Nephron progenitor cell (in vitro differentiated cells): Measurements from ENCODE around the gene DNAJB5.

ENCODE experiments used
- DNase-seq: peaks from one replicate; pipeline ENCODE4 v3.0.0; 2021
- H3K27ac Mint-ChIP-seq: 2 replicates; pipeline ENCODE4 v1.8.0; 2021; ENCODE audit warnings: mild to moderate bottlenecking, moderate library complexity, mixed read lengths
- H3K27me3 Mint-ChIP-seq: 2 replicates; pipeline ENCODE4 v1.8.0; 2021; ENCODE audit warnings: mild to moderate bottlenecking, low read depth, mixed read lengths; ENCODE audit not compliant: poor library complexity
- H3K36me3 Mint-ChIP-seq: 2 replicates; pipeline ENCODE4 v1.8.0; 2021; ENCODE audit warnings: low read depth, mixed read lengths
- H3K4me1 Mint-ChIP-seq: 2 replicates; pipeline ENCODE4 v1.8.0; 2021; ENCODE audit warnings: mixed read lengths
- H3K4me3 Mint-ChIP-seq: 2 replicates; pipeline ENCODE4 v1.8.0; 2021; ENCODE audit warnings: mild to moderate bottlenecking, moderate library complexity, mixed read lengths
- H3K9me3 Mint-ChIP-seq: 2 replicates; pipeline ENCODE4 v1.8.0; 2021; ENCODE audit warnings: mild to moderate bottlenecking, moderate library complexity, mixed read lengths
- TF ChIP-seq, protein P1 (sequence below): fragments of 200-600 bp; sonication (generic); IDR thresholded peaks from 2 replicates; pipeline ENCODE4 v1.5.0; 2021; ENCODE audit warnings: antibody characterized with exemption

Gene DNAJB5

DNA sequence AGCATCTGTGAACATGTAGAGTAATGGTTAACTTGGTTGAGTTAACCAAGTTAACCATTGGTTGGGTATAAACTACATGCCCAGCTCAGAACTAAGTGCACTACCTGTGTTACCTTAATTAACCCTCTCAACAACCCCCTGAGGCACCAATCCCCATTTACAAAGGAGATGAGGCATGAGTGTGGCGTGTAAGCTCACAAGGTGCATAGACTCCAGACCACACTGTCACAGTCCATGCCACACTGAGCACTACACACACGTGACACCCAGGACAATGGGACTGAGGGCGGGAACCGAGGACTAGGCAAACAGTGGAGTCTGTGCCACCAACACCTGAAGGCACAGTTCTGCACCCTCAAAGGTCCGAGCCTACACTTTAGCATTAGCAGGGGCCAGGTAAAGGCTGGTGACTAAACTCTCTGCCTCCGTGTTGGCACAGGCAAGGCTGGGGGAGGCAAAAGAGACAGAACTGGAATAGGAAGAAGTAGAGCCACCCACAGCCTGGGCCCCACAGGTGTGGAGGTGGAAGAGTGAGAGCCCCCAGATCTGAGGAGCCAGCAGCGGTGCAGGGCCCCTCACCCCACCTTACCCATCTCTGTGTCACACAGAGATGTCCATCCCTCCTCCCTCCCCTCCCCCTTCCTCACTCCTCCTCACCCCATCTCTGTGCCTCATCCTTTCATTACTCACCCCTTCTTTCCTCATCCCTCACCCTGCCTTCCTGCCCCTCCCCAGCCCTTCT, 2.2 kb upstream of the DNAJB5 start:
- Mint-ChIP-seq H3K9me3 (no peaks in the 10 kb centered on the region), H3K27ac (no peak overlapping the region), H3K27me3 (peaks cover 6% of the 10 kb centered on the region), H3K4me3 (peak overlapping the region; percentile 23), H3K36me3 (no peaks in the 10 kb centered on the region), H3K4me1 (peaks cover 61% of the 10 kb centered on the region)
- no peak for DNase-seq
- TF ChIP-seq, protein P1, sequence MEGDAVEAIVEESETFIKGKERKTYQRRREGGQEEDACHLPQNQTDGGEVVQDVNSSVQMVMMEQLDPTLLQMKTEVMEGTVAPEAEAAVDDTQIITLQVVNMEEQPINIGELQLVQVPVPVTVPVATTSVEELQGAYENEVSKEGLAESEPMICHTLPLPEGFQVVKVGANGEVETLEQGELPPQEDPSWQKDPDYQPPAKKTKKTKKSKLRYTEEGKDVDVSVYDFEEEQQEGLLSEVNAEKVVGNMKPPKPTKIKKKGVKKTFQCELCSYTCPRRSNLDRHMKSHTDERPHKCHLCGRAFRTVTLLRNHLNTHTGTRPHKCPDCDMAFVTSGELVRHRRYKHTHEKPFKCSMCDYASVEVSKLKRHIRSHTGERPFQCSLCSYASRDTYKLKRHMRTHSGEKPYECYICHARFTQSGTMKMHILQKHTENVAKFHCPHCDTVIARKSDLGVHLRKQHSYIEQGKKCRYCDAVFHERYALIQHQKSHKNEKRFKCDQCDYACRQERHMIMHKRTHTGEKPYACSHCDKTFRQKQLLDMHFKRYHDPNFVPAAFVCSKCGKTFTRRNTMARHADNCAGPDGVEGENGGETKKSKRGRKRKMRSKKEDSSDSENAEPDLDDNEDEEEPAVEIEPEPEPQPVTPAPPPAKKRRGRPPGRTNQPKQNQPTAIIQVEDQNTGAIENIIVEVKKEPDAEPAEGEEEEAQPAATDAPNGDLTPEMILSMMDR, result no peak

DNA sequence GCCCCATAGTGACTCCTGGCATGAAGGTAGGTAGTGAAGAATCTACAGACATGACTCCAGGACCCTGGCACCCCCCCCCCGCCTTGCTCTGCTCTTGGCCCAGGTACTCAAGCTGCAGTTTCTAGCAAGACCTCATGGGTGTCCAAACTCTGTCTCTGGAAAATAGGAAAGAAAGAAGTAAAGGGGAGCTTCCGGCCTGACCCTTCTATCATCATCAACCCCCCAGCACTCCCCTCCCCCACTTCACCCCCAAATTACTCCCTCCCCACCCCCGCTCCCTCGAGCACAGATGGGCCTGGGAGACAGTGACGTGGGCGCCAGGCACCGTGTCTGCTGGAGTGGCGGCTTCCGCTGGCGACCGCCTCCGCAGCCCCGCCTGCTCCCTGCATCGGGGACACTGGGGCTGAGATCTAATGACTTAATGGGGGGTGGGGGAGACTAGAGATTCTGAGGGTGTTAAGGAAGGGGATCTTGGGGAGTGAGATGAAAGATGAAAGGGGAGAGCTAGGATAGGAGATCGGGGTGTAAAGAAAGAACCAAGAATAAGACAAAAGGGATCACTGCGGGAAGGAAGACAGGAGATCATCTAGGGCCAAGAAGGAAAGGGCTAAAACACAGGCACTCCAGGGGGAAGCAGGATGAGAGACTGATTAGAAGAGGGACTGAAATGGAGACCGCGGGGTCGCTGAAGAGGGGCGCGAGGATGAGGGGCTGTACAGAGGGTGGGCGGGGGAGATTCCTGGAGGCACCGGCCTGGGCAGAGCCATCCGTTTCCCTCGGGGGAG, 1.1 kb upstream of the DNAJB5 start:
- Mint-ChIP-seq H3K27me3 (no peaks in the 10 kb centered on the region), H3K4me3 (peak overlapping the region; percentile 86), H3K4me1 (peaks cover 72% of the 10 kb centered on the region), H3K9me3 (no peaks in the 10 kb centered on the region), H3K27ac (peak overlapping the region; percentile 90), H3K36me3 (no peaks in the 10 kb centered on the region)
- peak; percentile 36 for DNase-seq
- TF ChIP-seq, protein P1, result no peak

DNA sequence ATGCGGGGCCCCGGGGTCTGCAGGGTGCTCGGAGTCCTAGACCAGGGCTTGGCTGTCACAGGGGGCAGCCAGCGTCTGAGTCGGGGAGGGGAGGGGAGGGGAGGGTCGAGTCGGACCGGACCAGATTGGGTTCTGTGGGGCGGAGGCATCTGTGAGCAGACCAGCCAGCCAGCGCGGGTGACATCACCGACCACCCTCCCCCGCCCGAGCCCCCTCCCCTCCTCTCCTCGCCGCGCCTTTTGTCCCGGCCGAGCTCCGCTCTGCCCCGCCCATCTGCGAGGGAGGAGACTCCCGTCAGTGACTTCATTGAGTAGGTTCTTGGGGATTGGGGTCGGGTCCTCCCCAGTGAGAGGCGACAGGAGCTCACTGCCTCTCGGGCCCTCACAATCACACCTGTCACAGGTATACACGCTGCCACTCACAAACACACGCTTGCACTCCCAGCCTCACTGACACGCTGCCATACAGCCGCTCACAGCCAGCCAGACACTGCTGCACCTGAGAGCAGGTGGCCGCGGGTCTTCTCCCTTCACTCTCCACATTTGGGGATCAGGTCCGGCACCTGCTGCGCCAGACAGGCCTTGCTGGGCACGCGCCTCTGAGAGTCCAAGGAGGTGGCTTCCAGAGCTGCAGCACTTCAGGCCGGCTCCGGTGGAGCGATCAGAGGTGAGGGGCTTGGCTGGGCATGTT, 546 bp downstream of the DNAJB5 start:
- DNase-seq, result peak; percentile 78
- Mint-ChIP-seq H3K4me3 (peak overlapping the region; percentile 86), H3K9me3 (no peaks in the 10 kb centered on the region), H3K4me1 (peaks cover 89% of the 10 kb centered on the region), H3K27ac (peak overlapping the region; percentile 95), H3K27me3 (peaks cover 2% of the 10 kb centered on the region), H3K36me3 (no peaks in the 10 kb centered on the region)
- TF ChIP-seq, protein P1, result no peak

DNA sequence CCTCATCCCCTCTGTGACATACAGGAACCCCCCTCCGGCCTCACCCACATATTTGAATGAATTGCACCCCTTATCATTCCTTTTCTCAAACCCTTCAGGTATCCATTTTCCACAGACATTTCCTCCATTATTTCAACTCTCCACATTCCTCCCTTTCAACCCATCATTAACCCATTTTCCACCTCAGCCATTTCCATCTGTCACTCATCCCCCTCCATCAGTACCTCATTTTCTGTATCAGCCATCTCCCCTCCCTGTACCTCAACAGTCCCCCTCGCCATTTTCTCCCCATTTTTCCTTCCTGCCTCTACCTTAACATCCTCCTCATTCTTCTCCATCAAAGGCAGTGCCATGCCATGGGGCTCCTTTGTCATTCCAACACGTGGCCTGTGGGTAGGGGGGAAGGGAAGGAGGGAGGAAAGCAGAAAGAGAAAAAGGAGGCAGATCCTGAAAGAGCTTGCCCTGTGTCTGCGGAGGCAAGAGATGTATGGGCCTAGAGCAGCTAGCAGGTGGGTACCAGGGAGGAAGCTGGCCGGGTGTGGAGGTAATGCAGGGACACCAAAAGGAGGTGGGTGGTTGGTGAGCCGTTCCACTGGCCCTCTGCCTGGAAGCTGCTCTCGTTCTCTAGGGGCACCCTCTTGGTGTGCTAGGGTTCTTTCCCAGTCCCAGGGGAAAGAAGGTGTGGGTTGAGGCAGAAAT, 1.5 kb downstream of the DNAJB5 start:
- Mint-ChIP-seq H3K36me3 (peaks cover 5% of the 10 kb centered on the region), H3K4me3 (peak overlapping the region; percentile 86), H3K27ac (peak overlapping the region; percentile 91), H3K27me3 (peaks cover 2% of the 10 kb centered on the region), H3K4me1 (peaks cover 89% of the 10 kb centered on the region), H3K9me3 (no peaks in the 10 kb centered on the region)
- TF ChIP-seq, protein P1, result no peak
- no peak for DNase-seq

DNA sequence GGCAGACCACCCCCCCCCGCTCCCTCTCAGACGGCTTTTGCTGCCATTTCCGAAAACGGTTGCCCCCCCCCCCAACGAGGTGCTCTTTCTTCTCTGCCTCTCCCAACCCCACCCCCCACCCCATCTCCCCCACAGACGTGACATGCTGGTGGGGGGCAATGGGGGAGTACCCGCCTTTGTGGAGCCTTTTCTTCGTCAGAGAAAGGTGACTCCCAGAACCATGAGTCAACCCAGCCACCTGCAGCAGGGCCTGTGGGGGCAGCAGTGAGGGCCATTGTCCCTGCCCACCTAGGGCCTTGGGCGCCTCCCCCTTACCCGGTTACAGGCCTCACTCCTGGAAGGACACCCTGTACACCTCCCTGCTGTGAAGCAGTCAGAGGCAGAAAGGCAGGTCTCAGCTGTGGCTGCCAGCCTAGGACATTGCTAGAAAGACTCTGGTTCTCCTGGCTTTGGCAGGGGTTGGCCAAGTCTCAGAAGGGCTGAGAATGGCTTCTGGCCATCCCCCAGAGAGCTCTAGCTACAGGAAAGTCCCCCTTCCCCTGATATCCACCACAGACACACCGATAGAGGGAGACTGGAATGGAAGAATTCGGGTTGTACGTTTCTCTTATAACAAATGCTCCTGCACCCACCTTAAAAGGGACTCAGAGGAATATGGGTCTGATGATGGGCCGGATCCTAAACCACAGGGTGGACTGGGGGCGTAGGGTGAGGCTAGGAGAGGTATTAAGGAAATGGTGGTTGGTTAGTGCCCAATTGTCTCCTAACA, 2.2 kb downstream of the DNAJB5 start:
- H3K27ac Mint-ChIP-seq, result peak overlapping the region; percentile 62
- DNase-seq, result peak; percentile 45
- peak overlapping the region; percentile 56 for H3K4me3 Mint-ChIP-seq
- peaks cover 88% of the 10 kb centered on the region for H3K4me1 Mint-ChIP-seq
- peaks cover 8% of the 10 kb centered on the region for H3K36me3 Mint-ChIP-seq
- H3K27me3 Mint-ChIP-seq, result peaks cover 2% of the 10 kb centered on the region
- no peaks in the 10 kb centered on the region for H3K9me3 Mint-ChIP-seq
- TF ChIP-seq, protein P1, result no peak
